Measurements from ENCODE around the gene PDZD7.

PDZD7 gene

DNA sequence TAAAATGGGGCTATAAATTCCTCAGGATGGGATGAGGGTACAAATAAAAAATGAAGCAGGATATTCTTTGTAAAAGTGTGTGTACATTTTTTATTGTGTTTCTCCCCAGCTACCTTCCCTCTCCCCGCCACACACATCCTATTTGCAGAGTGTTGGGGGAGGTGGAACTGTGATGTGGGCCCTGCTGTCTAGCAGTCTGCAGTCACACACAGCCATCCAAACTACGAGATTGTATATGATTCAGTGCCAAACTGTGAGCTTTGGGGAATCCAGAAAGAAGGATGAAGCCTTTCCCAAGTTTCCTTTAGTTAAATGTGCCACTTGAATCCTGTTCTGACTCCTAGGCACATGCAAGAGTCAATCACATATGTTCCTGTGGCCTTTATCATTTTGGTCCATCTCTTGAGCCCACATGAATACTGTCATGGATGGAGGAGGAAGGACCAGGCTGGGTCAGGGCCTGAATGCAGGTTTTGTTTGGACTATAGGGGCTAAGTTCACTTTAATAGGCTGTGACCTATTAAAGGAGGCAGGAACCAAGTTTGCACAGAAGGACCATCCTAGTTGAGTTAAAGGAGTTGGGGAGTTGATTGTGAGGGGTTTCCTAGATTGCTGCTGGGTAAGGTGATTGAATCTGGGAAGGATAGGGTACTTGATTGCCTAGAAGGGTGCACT is 62.7 kb downstream of the PDZD7 start:
- no peak for DNase-seq (ENCODE audit: low read depth in 2 of 2)

DNA sequence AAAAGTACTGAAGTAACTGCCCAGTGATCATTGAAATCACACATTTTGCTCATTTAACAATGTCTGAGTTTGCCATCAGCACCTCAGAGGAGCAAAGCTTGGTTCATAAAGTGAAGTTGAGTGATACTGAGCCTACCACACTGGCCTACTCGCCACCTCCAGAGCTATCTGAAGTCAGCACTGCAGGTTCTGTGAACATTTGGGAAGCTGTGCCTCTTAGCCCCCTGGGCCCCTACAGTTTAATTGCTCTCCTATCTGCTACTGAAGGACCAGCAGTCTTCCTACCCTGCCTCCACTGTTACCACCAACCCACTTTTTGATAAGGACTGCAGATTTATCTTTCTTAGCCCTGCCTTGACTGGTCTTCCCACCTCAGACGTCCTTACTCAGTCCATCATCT is 63.6 kb downstream of the PDZD7 start:
- no peak for DNase-seq (ENCODE audit: low read depth in 2 of 2)

DNA sequence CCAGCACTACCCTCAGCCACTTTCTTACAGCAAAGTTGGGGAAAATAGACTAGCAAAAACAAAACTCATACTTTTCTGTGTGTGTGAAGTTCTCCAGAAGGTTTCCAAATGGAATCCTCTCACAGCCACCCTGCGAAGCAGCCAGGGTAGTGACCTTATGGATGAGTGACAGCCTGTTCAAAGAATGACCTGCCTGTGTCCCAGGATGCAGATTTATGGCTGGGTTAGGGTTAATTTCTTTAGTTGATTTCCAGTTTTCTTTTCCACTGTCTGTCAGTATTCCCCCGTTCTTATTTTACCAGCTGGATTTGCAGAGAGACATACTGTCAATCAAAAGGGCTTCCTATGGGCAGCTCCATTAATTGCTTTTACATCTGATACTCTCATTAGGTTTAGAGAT is 64.0 kb downstream of the PDZD7 start:
- DNase-seq (ENCODE audit: low read depth in 2 of 2) = no peak

DNA sequence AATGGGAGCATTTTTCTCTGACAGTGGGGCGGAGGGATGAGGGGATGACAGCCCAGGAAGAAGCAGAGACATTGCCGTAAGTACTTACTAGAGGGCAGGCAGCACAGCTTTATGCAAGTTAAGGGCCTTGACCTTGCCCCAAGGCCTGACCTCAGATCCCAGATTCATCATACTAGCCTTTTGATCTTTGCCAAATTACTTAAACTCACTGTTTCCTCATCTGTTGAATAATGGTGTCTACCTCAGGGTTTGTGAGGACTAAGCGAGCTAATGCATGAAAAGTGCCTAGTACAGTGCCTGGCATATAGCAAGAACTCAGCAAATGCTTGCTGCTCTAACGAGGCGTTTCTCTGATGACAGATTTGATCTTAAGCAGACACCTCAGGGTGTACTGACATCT is 65.1 kb downstream of the PDZD7 start:
- no peak for DNase-seq (ENCODE audit: low read depth in 2 of 2)

DNA sequence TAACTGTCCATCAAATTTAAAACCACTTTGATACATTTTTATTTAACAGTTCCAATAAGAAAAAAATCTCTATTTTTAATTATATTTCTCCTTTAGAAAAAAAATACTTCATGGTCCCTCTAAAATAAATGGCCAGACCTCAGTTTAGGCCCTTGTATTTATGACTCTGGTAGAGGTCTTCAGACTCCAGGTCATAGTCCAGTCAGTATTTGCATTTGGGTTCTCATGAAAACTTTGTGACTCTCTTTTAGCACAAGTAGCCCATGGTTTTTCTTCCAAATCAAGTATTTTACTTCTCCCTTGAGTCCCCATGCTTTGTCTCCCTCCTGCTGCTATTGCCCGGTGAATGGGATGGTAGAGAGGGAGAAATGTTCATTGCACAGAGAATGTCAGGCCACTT is 67.1 kb downstream of the PDZD7 start:
- DNase-seq (ENCODE audit: low read depth in 2 of 2) = no peak

DNA sequence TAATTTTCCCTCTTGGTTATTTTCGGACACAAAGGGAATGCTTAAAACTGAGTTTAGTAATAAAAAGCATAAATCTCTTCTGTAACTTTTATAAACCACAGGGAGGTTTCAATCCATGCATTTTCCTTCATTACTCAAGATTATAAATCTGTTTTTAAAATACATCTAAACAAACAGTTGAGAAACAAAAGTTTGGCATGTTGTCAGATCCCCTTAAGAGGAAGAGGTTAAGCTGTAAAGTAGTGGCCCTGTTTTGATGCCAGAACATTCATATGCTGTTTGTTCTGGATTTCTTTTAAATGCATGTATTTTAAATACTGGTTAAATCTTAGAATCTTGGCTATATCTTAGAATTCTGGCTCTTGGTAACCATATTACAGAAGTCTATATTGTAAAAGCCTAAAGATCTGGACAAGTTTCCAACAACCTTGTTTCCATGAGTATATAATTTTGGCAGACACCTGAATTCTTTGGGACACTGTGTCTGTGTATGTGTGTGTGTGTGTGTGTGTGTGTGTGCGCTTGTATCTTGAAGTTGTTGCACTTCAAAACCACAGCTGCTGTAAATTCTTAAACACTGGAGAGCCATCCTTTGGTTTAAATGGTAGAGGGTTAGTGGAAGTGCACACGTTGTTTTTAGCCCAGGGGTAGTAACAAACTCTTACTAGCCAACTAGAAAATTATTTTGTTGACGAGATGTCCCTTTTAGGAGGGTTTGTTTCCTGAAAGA is 68.4 kb downstream of the PDZD7 start:
- DNase-seq (ENCODE audit: low read depth in 2 of 2) = no peak

DNA sequence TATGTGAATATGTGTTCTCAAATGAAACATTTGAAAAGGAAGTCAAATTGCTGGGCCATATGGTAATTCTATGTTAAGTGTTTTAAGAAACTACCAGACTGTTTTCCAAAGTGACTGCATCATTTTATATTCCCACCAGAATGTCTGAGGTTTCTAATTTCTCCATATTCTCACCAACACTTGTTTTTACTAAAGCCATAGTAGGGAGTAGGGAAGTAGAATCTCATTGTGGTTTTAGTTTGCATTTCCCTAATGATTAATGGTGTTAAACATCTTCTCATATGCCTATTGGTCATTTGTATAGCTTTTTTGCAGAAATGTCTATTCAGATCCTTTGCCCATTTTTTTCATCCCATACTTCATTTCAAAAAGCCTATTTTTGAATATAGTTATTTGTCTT is 70.7 kb downstream of the PDZD7 start:
- DNase-seq (ENCODE audit: low read depth in 2 of 2) = no peak

Measured in stimulated activated CD8-positive, alpha-beta memory T cell treated with anti-CD3 and anti-CD28 coated beads, Interleukin-15, amount 100 ng/mL, for 4 hours (primary cell).